ENCODE results near the gene GNA15.
"Not testable (repeated sequence)": the region's sequence is repeated elsewhere in the genome, so short reads cannot be mapped to it uniquely, and the experiment has no call there.

Gene GNA15

DNA sequence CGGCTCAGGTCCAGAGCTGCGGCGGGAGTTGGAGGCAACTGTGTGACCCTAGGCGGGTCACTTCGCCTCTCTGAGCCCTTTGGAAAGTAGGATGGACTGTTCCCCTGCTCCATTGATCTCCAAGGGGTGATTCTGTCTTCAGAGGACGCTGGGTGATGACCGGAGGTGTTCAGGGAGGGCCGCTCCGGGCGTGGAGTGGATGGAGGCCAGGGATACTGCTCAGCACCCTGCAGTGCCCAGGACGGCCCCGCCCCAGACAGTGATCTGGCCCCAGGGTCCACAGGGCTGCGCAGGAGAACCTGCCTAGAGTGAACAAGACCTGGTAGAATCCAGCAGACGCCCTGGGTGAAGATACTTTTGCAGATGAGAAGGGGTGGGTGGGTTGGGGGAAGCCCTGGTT lies 56.9 kb downstream of the GNA15 start:
- no peak for FAIRE-seq

DNA sequence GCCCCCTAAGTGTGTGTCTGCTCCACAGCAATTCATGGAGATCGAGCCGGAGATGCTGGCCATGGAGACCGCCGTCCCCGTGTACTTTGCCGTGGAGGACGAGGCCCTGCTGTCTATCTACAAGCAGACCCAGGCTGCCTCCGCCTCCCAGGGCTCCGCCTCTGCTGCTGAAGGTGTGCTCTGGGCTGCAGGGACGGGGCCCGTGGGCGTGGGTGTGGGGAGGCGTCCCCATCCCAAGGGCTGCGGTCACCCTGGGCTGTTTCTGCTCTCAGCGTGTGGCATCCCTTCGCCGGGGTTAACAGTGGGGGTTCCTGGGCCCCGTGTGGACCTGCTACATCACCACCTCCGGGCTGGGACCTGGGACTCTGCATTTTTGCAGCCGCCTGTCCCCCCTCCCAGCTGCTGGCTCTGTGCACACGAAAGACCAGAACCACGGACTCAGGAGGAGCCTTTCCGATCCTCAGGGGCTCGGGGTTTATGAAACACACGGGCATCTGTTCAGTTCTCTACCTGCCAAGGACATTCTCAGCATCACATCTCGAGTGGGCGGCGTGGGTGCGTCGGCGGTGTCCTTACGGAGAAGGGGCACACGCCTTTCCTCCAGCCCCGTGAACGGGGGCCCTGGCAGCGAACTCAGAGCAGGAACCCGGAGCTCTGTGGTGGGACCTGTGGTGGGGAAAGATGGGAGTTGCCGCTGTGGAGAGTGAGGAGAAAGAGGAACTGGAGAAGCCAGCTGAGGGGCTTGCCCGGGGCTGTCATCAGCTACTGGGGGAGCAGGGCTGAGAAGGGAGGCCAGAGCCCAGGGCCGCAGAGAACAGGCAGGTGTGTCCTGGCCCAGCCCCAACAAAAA lies 57.6 kb downstream of the GNA15 start:
- no peak for FAIRE-seq

DNA sequence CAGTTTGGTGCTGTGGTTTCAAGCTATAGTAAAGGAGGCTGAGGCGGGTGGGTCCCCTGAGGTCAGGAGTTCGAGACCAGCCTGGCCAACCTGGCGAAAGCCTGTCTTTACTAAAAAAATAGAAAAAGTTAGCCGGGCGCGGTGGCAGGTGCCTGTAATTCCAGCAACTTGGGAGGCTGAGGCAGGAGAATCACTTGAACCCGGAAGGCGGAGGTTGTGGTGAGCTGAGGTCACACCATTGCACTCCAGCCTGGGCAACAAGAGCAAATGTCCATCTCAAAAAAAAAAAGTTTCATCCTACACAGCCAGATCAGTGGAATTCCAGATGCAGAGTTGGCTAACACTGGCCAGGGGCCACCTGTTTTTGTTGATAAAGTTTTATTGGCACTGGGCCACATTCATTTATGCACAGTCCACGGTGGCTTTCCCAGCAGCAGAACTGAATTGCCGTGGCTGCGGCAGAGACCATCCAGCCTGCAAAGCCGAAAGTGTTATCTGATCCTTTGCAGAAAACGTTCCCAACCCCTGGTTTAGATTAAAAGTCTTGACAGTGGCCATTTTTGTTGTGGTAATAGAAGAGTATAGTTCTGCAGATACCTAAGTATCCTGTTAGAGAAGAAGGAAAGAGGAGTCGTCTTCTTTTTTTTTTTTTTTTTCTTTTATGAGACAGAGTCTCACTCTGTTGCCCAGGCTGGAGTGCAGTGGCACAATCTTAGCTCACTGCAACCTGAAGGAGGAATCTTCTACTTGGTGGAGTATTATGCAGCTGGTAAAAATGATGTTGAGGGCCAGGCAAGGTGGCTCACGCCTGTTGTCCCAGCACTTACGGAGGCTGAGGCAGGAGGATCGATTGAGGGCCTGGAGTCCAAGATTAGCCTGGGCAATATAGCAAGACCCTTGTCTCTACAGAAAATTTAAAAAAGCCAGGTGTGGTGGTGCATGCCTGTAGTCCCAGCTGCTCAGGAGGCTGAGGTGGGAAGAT lies 58.6 kb downstream of the GNA15 start:
- no peak for FAIRE-seq

DNA sequence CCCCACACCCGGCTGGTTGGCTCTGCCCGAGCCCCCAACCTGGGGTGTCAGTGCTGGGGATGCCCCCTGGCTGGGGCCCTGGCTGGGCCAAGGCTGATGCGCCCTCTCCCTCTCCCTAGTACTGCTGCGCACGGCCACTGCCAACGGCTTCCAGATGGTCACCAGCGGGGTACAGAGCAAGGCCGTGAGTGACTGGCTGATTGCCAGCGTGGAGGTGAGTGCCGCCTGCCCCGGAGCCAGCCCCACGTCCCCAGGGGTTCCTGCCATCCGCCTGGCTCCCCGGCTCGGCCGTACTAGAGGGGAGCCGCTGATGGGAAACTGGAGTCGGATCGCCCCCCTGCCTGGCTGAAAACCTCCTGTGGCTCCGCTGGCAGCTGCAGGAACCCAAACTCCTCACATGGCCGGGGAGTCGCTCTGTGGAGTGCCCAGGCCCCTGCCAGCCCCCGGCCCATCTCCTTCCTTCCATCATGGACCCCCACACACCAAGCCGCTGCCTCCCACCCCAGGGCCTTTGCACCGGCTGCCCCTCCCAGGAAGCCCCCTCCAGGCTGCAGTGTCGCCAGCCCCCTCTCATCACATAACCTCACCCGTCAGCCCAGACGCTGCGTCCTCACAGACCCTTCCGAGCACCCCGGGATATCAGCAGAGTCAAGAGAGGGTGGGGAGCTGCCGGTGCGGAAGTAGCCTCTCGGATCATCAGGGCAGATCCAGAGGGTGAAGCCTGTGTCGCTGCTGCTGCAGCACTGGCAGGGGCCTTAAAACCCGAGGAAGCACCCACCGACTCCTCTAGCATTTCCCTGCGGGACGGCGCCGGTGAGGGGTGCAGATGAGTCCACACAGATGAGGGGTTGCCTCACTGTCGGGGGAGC lies 60.5 kb downstream of the GNA15 start:
- no peak for FAIRE-seq

DNA sequence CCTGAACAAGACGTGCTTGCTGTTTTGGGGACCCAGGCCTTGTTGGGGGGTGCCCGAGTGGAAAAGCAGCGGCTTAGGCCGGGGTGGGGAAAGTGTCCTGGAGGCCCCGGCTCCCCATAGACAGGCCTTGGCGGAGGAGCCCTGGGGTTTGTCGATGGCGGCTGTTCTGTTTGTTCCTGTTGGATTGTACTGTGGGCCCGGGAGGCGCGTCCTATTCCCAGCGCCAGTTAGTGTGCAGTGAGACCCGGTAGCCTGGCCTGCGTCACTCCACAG lies 61.0 kb downstream of the GNA15 start:
- FAIRE-seq, result no peak

- FAIRE-seq, result no peak
Measured at GRCh38 chr19:3198901-3199700, 63.3 kb downstream of the GNA15 start.

GRCh38 chr19:3201072-3201700 lies 65.4 kb downstream of the GNA15 start:
- FAIRE-seq, result no peak

- FAIRE-seq, result no peak
Measured at GRCh38 chr19:3201911-3202310, 66.1 kb downstream of the GNA15 start.

DNA sequence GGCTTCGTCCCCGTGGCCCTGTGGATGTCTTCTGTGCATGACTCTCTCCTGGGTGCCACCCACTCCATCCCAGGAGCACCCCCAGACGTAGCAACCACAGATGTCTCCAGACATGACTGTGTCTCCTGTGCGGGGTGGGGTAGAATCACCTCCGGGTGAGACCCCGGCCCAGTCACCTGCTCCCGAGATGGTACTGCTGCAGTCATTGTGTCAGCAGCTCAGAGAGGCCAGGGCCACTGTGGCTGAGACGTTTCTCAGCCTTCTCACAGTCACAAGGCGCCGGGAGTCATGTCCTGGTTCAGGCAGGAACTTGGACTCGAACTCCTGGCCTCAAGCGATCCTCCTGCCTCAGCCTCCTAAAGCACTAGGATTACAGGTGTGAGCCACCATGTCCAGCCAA lies 66.5 kb downstream of the GNA15 start:
- FAIRE-seq, result no peak

DNA sequence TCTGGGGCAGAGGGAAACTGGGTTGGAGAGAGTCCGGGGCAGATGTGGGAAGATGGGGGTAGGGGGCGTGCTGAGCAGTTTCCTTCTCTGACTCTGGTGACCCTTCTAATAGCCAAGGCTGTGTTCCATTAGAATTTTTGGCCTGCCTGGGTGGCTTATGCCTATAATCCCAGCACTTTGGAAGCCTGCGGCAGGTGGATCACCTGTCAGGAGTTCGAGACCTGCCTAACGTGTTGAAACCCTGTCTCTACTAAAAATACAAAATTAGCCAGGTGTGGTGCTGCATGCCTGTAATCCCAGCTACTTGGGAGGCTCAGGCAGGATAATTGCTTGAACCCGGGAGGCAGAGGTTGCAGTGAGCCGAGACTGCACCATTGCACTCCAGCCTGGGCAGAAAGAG lies 67.1 kb downstream of the GNA15 start:
- not testable (repeated sequence) for FAIRE-seq

DNA sequence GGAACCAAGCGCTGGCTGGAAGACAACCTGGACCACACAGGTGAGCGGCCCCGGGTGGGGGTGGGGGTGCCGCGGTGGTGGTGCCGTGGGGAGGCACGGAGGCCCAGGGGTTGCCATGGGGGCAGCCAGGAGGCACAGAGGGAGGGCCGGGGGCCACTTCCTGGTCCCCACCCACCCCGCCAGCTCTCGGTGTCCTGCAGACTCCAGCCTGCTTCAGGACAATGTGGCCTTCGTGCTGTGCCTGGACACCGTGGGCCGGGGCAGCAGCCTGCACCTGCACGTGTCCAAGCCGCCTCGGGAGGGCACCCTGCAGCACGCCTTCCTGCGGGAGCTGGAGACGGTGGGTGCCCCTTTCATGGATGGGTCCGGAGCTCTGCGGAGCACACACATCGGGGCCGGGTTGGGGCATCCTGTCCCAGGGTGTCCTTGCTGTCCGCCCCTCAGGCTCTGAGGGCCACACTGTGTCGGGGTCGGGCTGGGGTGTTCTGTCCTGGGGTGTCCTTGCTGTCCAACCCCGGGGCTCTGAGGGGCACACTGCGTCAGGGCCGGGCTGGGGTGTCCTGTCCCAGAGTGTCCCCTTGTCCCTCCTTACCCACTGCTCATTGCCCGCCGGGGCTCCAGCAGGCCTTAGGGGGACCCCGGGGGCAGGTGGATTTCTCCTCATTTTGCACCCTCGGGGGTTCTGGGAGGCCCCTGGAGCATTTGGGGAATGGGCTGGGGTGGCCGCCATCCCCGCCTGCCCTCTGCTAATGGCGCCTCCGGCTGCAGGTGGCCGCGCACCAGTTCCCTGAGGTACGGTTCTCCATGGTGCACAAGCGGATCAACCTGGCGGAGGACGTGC lies 68.2 kb downstream of the GNA15 start:
- no peak for FAIRE-seq

DNA sequence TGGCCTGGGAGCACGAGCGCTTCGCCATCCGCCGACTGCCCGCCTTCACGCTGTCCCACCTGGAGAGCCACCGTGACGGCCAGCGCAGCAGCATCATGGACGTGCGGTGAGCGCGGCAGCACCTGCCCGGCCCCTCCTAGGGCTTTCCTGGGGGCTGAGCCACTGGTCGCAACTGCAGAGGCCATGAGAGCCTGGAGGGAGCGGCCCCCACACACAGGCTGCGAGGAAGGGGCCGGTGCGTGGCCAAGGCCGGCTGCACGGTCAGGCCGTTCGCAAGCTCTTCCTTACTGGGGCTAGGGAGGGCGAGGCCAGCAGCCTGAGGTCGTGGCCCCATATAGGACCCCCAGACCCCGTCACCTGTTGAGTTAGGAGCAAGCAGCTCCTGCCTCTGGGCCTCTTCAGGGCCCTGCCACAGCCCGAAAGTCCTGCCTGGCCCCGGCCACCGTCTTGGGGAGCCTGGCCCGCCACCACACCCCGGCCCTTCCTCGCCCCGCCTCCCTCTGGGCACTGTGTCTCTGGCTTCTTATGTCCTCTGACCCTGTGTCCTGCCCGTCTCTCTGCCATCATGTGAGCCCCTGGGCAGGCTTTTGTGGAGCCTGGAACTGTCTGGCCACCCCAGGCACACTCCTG lies 68.9 kb downstream of the GNA15 start:
- no peak for FAIRE-seq

GRCh38 chr19:3206216-3206953 lies 70.6 kb downstream of the GNA15 start:
- FAIRE-seq, result no peak

DNA sequence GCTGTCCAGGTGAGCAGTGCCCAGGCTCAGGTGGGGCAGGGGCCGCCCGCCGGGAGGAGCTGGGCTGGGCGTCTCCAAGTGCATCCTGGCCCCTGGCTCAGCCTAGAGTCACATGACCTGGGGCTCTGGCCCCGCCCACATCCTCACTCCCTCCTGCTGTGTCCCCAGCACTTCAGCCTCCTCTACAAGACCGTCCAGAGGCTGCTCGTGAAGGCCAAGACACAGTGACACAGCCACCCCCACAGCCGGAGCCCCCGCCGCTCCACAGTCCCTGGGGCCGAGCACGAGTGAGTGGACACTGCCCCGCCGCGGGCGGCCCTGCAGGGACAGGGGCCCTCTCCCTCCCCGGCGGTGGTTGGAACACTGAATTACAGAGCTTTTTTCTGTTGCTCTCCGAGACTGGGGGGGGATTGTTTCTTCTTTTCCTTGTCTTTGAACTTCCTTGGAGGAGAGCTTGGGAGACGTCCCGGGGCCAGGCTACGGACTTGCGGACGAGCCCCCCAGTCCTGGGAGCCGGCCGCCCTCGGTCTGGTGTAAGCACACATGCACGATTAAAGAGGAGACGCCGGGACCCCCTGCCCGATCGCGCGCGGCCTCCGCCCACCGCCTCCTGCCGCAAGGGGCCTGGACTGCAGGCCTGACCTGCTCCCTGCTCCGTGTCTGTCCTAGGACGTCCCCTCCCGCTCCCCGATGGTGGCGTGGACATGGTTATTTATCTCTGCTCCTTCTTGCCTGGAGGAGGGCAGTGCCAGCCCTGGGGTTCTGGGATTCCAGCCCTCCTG lies 71.8 kb downstream of the GNA15 start:
- no peak for FAIRE-seq

- FAIRE-seq, result no peak
Measured at GRCh38 chr19:3208317-3209207, 72.7 kb downstream of the GNA15 start.

GRCh38 chr19:3210347-3211017 lies 74.6 kb downstream of the GNA15 start:
- no peak for FAIRE-seq

GRCh38 chr19:3211191-3211590 lies 75.4 kb downstream of the GNA15 start:
- FAIRE-seq, result no peak

Data from endometrium (tissue), 2 donors.